ENCODE results near the gene MAP6. TPM values are rescaled to one million over a fixed set of nuclear protein-coding genes. Genes with fewer than 3 reads are reported as not detected.
A peak's percentile ranks its signal among the peaks of the same experiment; 100 is the strongest.

Gene MAP6
- total and polyA plus RNA-seq, 12 donors = 11.4 to 56.0 (median 22.6) TPM

DNA sequence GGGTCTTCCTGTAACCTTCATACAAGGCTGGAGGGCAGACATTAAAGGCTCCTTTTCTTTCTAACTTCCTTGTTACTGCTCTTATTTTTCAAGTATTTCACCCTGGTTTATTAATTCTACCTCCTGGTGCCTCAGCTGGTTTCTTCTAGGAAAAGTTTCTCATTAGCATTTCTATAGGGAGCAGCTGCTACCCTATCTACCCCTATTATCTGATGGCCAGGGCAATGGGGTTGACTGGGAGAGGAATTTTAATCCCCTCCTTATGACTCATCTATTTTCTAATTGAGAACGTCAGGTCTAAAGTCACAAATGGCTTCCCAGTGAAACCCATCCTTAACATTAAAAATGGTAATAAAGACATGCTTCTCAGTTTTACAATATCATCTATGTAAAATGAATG is 5.0 kb downstream of the MAP6 start:
- no peak for TF ChIP-seq POLR2A (IDR thresholded peaks at IDR 0.05)
- TF ChIP-seq, protein P1, sequence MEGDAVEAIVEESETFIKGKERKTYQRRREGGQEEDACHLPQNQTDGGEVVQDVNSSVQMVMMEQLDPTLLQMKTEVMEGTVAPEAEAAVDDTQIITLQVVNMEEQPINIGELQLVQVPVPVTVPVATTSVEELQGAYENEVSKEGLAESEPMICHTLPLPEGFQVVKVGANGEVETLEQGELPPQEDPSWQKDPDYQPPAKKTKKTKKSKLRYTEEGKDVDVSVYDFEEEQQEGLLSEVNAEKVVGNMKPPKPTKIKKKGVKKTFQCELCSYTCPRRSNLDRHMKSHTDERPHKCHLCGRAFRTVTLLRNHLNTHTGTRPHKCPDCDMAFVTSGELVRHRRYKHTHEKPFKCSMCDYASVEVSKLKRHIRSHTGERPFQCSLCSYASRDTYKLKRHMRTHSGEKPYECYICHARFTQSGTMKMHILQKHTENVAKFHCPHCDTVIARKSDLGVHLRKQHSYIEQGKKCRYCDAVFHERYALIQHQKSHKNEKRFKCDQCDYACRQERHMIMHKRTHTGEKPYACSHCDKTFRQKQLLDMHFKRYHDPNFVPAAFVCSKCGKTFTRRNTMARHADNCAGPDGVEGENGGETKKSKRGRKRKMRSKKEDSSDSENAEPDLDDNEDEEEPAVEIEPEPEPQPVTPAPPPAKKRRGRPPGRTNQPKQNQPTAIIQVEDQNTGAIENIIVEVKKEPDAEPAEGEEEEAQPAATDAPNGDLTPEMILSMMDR (IDR thresholded peaks at IDR 0.05) = no peak
- 71 to 94% (median 86%) methylated on average over 1 of the region's 1 CpG for WGBS, 4 donors

DNA sequence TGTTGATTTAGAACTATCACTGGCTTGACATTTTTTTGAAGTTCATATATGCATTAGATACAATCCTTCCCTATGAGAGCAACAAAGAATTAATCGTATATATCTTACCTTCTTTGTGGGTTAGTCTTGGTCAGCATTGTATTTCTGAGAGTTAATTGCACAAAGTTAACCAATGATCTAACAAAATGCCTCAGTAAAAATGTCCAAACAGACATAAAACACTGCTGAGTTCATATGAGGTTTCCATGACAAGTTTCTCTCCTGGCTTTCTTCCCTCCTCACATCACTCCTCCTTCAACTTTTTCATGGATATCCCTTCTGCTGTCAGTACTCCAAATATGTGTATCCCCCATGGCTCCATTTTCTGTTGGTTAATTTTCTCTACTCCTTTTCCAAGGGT is 9.0 kb downstream of the MAP6 start:
- Histone ChIP-seq H3K27ac (no peak overlapping the region), H3K4me1 (replicated peaks in 1 of 2) (peaks cover 0 to 10% of the 10 kb centered on the region in 2 donors), H3K9me3 (replicated peaks in 1 of 3) (no peaks in the 10 kb centered on the region), H3K4me3 (no peak overlapping the region), H3K36me3 (replicated peaks in 1 of 2) (no peaks in the 10 kb centered on the region), H3K27me3 (no peaks in the 10 kb centered on the region)
- WGBS, 4 donors = 83 to 94% (median 86%) methylated on average over 1 of the region's 1 CpG
- TF ChIP-seq POLR2A (IDR thresholded peaks at IDR 0.05) = no peak
- TF ChIP-seq, protein P1 (IDR thresholded peaks at IDR 0.05) = no peak
- intact Hi-C loops (cut with DNase I) = loop anchor here in 1 of 2 donors (10.0 kb wide), 1 partner anchor 65 kb away; no protein-coding TSS in a partner anchor
- DNase-seq = no peak

More for the DNA sequence above, 5.0 kb downstream of the MAP6 start:
- no peaks in the 10 kb centered on the region for H3K36me3 ChIP-seq (replicated peaks in 1 of 2)
- no peaks in the 10 kb centered on the region for H3K27me3 ChIP-seq
- intact Hi-C loops (cut with DNase I) = loop anchor here in 1 of 2 donors (10.0 kb wide), 1 partner anchor 69 kb away; no protein-coding TSS in a partner anchor
- H3K27ac ChIP-seq = no peak overlapping the region
- H3K4me3 ChIP-seq = no peak overlapping the region
- no peak for DNase-seq
- H3K9me3 ChIP-seq (replicated peaks in 1 of 3) = no peaks in the 10 kb centered on the region
- peaks cover 8 to 13% of the 10 kb centered on the region in 2 donors for H3K4me1 ChIP-seq (replicated peaks in 1 of 2)

DNA sequence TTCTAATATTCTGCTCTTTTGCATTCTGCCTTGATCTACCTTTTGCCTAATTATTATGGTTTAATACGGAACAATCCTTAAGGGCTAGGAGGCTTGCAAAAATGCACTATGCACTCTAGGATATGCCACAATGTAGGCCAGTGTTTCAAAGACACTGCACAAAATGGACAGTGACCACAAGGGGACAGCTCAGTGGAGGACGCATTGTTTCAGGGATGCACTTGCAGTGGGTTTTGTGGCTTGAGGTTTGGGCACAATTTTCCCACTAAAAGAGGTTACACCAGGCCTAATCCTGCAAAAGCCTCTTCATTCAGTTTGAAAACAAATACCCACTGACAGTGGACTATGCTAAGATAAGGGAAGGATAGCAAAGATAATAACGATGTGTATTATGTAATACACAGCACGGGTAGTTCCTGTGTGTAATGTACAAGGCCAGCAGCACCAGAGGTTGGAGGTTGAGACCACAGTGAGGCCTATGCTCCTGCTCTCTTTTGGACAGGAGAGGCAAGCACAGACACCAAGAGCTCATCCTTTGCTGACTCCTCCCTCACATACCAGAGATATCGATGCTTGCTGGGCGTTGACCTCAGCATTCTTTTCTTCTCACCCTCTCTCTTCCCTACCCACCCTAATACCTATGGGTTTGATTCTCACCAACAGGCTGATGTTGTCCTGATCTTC is 12.7 kb downstream of the MAP6 start:
- Histone ChIP-seq H3K27ac (no peak overlapping the region), H3K4me3 (no peak overlapping the region), H3K36me3 (replicated peaks in 1 of 2) (no peaks in the 10 kb centered on the region), H3K9me3 (replicated peaks in 1 of 3) (no peaks in the 10 kb centered on the region), H3K4me1 (replicated peaks in 1 of 2) (peaks cover 0 to 10% of the 10 kb centered on the region in 2 donors), H3K27me3 (no peaks in the 10 kb centered on the region)
- 54 to 56% (median 55%) methylated on average over 6 of the region's 6 CpGs for WGBS, 4 donors
- intact Hi-C loops (cut with DNase I) = no loop called here
- TF ChIP-seq, protein P1 (IDR thresholded peaks at IDR 0.05) = no peak
- no peak for TF ChIP-seq POLR2A (IDR thresholded peaks at IDR 0.05)
- peak in 2 of 7 donors; percentile 30 to 50 for DNase-seq

DNA sequence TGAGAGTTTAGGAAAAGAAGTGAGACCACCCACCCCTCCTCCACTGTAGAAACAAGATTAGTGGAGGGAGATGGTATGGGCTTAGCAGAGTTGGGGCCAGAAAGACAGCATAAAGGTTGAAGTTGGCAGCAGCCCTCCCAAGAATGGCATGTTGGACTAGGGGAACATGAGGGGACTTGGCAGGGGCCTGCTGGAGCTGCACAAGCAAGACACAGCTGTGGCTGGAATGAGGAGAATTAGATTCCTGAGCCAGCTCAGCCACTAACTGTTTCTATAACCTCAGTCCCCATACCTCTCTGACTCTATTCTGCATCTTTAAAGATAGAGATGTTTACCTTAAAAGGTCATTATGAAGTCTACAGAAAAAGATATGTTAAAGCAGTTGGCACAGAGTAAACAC is 13.2 kb downstream of the MAP6 start:
- no peaks in the 10 kb centered on the region for H3K9me3 ChIP-seq (replicated peaks in 1 of 3)
- peaks cover 0 to 10% of the 10 kb centered on the region in 2 donors for H3K4me1 ChIP-seq (replicated peaks in 1 of 2)
- intact Hi-C loops (cut with DNase I) = no loop called here
- no peaks in the 10 kb centered on the region for H3K36me3 ChIP-seq (replicated peaks in 1 of 2)
- no peak for DNase-seq
- H3K27ac ChIP-seq = no peak overlapping the region
- no peak for TF ChIP-seq POLR2A (IDR thresholded peaks at IDR 0.05)
- TF ChIP-seq, protein P1 (IDR thresholded peaks at IDR 0.05) = no peak
- no peak overlapping the region for H3K4me3 ChIP-seq
- H3K27me3 ChIP-seq = no peaks in the 10 kb centered on the region

Measured in adrenal gland (tissue), 12 donors.